GM18909 (cell line): ENCODE measurements around the gene ABLIM1.

Experiments used
- ATAC-seq: cut with Tn5 transposase; IDR thresholded peaks from one replicate; pipeline ENCODE4 v1.9.1; 2021; ENCODE audit warnings: mild to moderate bottlenecking; ENCODE audit not compliant: unreplicated experiment, poor library complexity

ABLIM1 gene

GRCh38 chr10:114478281-114478680 lies 179.8 kb downstream of the ABLIM1 start:
- no peak for ATAC-seq

GRCh38 chr10:114477285-114477684 lies 180.8 kb downstream of the ABLIM1 start:
- ATAC-seq, result no peak

- no peak for ATAC-seq
Measured at GRCh38 chr10:114474989-114475388, 183.1 kb downstream of the ABLIM1 start.

GRCh38 chr10:114473776-114474175 lies 184.3 kb downstream of the ABLIM1 start:
- ATAC-seq, result no peak

- ATAC-seq, result no peak
Measured at GRCh38 chr10:114472877-114473253, 185.2 kb downstream of the ABLIM1 start.

- ATAC-seq, result no peak
Measured at GRCh38 chr10:114471906-114472876, 185.9 kb downstream of the ABLIM1 start.

- ATAC-seq, result peak; percentile 97
Measured at GRCh38 chr10:114470956-114471905, 186.8 kb downstream of the ABLIM1 start.

- no peak for ATAC-seq
Measured at GRCh38 chr10:114470361-114470760, 187.7 kb downstream of the ABLIM1 start.

- no peak for ATAC-seq
Measured at GRCh38 chr10:114458955-114459354, 199.1 kb downstream of the ABLIM1 start.

GRCh38 chr10:114458216-114458920 lies 199.7 kb downstream of the ABLIM1 start:
- ATAC-seq, result no peak

GRCh38 chr10:114453576-114453975 lies 204.5 kb downstream of the ABLIM1 start:
- no peak for ATAC-seq

- ATAC-seq, result no peak
Measured at GRCh38 chr10:114448897-114449296, 209.2 kb downstream of the ABLIM1 start.

- ATAC-seq, result no peak
Measured at GRCh38 chr10:114445332-114445731, 212.7 kb downstream of the ABLIM1 start.

GRCh38 chr10:114444819-114445218 lies 213.3 kb downstream of the ABLIM1 start:
- no peak for ATAC-seq

GRCh38 chr10:114442091-114442630 lies 215.9 kb downstream of the ABLIM1 start:
- ATAC-seq, result no peak

GRCh38 chr10:114441107-114441506 lies 217.0 kb downstream of the ABLIM1 start:
- no peak for ATAC-seq

GRCh38 chr10:114437473-114438292 lies 220.4 kb downstream of the ABLIM1 start:
- ATAC-seq, result no peak

- ATAC-seq, result no peak
Measured at GRCh38 chr10:114436941-114437340, 221.1 kb downstream of the ABLIM1 start.

GRCh38 chr10:114432566-114433093 lies 225.4 kb downstream of the ABLIM1 start:
- ATAC-seq, result no peak
